Measurements from ENCODE around the gene TUBGCP6.

The TUBGCP6 gene

DNA sequence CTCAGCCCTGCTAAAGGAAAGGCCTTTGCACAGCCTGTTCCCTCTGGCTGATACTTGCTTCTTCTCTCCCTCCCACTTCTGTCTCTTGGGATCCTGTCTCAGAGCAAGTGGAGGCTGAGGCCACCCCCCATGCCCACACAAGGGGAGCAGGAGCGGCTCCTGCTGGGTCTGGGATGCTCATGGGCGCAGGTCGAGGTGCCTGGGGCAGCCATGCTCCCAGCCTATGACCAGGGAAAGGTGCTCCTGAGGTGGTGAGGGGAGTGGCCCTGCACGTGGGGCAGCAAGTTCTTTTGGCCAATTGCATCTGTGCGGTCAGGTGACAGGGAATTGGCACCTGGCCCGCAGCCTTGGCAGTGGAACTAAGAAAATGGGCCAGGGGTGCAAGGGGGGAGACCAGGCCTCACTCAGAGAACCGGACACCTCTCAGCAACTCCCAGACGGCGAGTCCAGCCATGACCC is 23.9 kb upstream of the TUBGCP6 start:
- no peak overlapping the region for H3K4me3 ChIP-seq (ENCODE audit: low read length)
- DNase-seq (ENCODE audit: low read depth, low spot score): no peak

DNA sequence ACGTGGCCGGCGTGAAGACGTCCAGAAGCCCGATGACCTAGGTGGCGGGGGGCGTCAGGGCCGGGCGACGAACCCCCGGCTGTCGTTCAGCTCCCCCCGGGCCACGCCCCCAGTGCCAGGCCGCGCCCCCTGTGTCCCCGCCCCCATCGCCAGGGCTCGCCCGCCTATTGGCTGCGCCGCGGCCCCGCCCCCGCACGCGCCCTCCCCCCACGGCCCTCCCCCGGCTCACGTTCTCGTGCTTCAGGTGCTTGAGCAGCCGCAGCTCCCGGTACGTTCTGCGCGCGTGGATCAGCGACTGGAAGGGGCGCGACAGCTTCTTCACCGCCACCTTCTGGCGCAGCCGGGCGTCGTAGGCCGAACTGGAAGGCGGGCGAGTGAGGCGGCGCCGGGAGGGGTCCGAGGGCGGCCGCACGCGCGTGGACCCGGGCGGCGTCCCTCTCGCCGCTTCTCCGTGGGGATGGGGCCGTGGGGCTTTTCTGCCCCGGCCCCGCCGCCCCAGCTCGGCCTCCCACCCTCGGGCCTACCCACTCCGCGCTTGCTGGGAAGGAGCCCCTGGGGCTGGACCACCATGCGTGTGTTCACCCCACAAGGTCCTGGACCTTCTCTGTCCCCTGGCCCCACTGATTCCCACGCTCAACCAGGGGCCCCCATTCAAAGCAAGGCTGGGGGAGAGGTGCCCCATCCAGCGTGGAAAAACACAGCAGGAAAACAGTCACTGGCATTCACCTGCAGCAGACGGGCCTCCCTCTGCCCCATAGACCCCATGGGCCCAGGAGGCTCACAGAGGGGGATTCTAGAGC is 23.0 kb upstream of the TUBGCP6 start:
- no peak for DNase-seq (ENCODE audit: low read depth, low spot score)
- no peak overlapping the region for H3K4me3 ChIP-seq (ENCODE audit: low read length)

DNA sequence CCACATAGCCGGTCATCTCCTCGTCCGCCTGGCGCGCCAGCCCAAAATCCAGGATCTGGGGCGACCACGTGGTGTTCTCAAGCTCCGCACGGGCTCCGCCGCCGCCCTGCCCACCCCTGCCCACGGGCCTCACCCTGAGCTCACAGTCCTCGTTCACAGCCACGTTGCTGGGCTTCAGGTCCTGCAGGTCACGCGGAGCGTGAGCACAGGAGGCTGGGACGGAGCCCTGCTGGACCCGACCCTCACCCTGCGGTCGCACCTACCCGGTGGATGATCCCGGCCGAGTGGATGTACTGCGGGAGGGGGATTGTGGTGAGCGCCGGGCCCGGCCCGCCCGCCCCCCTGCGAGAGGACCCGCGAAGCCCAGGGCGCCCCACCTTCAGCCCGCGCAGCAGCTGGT is 22.2 kb upstream of the TUBGCP6 start:
- no peak for DNase-seq (ENCODE audit: low read depth, low spot score)
- H3K4me3 ChIP-seq (ENCODE audit: low read length): no peak overlapping the region

DNA sequence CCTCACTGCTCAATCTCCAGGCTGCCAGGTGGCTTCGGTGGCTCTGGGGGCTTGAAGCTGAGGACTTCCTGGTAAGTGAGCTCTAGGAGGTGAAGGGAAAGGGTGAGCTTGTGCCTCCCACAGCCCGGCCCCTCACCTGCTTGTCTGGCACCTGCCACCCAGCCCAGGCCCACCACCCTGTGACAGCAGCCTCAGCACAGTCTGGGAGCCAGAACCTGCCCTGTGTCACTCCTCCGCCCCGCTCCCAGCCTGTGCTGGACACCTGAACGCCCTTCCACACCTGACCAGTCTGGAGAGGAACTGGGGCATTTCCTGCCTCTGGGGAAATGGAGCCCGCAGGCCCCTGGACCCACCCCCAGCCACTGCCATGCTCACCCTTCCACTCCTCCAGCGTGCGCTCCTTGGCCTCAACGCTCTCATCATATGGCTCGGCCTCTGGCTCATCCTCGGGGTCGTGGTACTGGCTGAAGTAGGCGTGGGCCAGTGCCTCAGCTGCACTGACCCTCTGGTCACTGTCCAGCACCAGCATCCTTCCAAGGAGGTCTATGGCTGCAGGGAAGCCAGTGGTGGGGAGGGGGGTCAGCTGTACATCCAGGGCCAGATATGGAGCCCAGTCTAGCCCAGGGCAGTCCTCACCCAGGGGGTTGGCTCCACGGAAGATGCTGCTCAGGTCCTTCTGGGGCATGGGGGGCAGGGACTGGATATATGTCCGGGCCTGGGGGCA is 20.3 kb upstream of the TUBGCP6 start:
- H3K4me3 ChIP-seq (ENCODE audit: low read length): no peak overlapping the region
- no peak for DNase-seq (ENCODE audit: low read depth, low spot score)

DNA sequence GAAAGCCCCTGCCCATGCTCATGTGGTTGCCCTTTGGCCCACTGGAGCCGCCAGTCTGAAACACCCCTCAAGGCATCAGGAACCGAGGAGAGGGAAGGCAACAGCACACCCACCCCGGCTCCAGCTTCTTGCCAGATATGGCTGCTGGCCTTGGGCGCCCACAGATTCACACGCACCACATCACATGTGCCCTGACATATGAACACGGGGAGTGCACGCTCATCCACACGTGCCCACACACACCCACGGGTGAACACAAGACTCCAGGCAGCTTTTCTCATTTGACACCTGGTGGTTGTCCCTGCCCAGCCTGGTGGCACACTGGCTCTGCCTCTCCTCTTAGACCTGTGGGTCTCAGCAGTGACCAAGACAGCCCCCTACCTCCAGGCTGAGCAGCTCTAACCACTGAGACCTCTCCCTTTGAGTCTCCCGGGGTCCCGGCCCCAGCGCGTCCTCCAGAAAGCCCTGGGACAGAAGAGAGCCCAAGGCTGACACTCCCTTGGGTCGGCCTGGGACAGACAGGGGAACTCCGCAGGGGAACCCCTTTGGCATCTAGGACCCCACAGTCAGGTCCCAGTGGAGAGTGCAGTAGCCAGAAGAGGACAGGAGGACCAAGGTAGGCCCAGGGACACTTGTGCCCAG is 19.4 kb upstream of the TUBGCP6 start:
- no peak for DNase-seq (ENCODE audit: low read depth, low spot score)
- H3K4me3 ChIP-seq (ENCODE audit: low read length): no peak overlapping the region

DNA sequence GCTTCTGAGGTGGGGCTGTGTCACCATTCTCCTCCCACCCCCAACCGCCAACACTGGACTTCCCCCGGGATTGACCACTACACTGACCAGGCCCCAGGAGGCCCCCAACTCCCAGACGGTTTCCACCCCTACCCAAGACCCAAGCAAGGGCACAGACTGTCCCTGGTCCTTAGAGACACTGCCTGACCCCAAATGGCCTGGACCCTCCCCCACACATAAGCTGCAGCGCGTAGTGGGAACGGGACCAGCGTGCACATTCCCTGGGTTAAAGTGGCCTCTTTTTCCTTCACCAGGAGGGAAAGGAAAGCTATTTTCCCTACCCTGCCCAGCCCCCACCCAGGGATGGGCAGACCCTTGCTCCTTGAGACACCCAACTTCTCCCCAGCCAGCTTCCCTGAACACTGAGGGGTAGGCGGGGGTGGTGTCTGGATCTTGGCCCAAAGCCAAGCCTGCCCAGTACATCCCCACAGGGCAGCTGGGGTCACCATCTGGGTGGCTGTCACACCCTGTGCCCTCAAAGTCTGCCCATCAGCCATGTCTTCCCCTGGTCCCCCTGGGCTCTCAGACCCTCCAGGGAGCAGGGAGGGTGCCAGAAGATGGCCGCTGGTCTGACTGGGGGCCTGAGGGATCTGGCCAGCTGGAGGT is 18.3 kb upstream of the TUBGCP6 start:
- no peak overlapping the region for H3K4me3 ChIP-seq (ENCODE audit: low read length)
- no peak for DNase-seq (ENCODE audit: low read depth, low spot score)

DNA sequence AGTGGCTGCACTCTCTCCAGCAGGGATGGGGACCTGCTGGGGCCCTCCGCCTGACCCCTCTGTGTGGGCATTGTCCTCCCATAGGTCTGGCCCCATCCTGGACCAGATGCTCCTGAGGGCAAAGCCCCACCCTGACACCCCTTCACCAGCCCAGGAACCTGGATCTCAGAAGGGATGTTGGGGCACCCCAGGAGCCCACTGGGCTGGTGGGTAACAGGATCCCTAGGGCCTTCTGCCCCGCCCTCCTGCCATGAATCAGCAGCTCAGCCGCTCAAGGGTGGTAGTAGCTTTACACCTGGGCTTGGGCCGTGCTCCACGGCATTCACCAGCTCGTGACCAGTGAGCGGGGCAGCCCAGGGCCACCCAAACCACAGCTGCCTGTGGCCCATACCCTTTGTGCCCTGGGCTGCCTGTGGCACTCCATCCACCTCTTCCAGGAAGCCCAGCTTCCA is 17.7 kb upstream of the TUBGCP6 start:
- no peak overlapping the region for H3K4me3 ChIP-seq (ENCODE audit: low read length)
- DNase-seq (ENCODE audit: low read depth, low spot score): no peak

DNA sequence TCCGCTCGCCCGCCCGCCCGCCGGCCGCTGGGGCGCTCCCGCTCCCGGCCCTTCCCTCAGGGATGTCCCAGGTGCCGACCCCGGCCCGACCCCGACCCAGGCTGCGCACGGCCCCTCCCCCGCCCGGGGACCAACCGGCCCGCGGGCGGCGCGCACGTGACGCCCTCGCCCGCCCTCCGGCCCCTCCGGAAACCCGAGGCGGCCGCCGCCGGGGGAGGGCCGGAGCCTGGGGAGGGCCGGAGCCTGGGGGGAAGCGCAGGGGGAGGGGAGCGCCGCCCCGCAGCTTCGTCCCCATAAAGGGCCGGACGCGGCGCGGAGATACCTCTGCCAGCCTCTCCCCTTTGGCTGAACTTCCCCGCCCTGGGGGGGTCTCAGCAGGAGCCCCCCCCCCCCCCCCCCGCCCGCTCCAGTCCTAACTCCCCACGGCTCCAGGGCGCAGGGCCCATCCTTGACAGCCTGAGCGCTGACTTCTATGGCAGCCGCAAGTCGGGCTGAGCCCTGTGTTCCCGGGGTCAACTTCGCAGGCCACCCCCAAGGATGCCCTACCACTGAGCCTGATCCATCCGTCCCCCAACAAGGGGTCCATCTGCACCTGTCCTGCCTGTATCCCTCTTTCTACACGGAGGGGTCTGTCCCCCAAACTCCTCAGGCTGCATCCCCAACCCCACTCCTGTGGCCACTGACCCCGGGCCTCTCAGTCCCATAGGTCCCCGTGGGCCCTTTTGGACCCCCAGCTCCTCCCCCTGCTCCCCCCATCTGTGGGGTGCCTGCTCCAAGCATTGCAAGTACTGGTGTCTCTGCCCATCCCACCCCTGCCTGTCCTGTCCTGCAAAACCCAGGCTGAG is 17.0 kb upstream of the TUBGCP6 start, which contains the start of gene MAPK12:
Gene MAPK12 (minus strand): TSS at position 69 of the 845 bp plus-strand sequence. CDS start 174 bp downstream, outside the sequence.
- no peak for DNase-seq (ENCODE audit: low read depth, low spot score)
- H3K4me3 ChIP-seq (ENCODE audit: low read length): peak within 1 kb of the TSS; percentile 47

DNA sequence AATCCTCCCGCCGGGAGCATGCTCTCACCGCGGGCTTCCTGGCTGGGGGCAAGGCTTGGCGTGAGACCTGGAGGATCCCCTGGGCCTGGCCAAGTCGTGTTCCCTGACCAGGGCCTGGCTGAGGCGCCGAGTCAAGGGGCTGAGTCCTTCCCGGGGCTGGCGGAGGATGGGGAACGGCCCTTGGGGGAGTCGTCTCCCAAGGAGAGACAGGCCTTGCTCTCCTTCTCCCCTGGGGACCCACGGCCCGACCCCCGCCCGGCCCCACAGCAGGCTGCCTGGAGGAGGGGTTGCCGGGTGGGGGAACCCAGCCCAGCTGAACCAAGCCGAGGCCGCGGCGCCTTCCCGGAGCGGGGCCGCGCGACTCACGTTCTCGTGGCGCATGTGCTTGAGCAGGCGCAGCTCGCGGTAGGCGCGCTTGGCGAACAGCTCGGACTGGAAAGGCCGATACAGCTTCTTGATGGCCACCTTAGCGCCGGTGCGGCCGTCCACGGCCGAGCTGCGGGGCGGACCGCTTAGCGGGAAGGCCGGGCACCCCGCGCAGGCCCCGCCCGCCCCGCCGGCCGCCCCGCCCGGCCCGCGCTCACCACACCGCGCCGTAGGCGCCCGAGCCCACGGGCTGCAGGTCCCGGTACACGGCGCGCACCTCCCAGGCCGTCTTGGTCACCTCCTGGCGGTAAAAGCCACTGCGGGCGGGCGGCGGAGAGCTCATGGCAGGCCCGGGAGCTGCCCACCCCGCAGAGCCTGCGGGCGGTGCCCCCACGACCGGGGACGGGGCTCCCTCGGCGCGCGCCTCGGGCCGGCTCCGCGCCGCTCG is 16.2 kb upstream of the TUBGCP6 start:
- DNase-seq (ENCODE audit: low read depth, low spot score): no peak
- peak overlapping the region; percentile 47 for H3K4me3 ChIP-seq (ENCODE audit: low read length)

DNA sequence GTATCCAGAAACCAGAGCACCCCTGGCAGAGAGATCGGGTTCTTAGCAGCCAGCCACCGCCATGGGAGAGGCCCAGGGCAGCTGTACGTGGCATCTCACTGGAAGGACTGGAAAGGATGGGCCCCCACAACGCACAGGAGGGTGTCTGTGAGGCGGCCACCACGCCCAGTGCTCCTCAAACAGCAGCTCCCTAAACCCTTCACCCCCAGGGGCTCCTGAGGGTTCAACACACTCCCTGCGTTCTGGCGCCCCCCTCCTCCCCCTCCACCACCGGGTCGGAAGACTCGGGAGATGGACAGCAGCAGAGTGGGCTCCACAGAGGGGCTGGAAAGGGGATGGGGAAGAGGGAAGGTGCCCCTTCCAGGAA is 15.6 kb upstream of the TUBGCP6 start:
- DNase-seq (ENCODE audit: low read depth, low spot score): no peak
- peak overlapping the region; percentile 47 for H3K4me3 ChIP-seq (ENCODE audit: low read length)

DNA sequence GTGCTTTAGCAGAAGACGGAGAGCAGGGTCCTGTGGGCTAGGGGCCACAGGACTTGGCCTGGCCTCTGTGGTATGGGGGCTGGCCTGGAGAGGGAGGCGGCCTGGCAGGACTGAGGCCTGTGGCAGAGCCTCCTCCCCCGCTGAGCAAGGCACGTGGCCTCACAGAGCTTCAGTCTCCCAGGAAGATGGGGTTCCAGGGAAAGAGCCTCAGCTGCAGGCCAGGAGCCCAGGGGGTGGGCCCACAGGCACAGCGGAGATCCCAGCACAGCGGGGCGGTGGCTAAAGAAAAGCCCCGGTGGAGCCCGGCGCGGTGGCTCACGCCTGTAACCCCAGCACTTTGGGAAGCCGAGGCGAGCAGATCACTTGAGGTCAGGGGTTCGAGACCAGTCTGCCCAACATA is 14.5 kb upstream of the TUBGCP6 start:
- no peak overlapping the region for H3K4me3 ChIP-seq (ENCODE audit: low read length)
- DNase-seq (ENCODE audit: low read depth, low spot score): no peak

DNA sequence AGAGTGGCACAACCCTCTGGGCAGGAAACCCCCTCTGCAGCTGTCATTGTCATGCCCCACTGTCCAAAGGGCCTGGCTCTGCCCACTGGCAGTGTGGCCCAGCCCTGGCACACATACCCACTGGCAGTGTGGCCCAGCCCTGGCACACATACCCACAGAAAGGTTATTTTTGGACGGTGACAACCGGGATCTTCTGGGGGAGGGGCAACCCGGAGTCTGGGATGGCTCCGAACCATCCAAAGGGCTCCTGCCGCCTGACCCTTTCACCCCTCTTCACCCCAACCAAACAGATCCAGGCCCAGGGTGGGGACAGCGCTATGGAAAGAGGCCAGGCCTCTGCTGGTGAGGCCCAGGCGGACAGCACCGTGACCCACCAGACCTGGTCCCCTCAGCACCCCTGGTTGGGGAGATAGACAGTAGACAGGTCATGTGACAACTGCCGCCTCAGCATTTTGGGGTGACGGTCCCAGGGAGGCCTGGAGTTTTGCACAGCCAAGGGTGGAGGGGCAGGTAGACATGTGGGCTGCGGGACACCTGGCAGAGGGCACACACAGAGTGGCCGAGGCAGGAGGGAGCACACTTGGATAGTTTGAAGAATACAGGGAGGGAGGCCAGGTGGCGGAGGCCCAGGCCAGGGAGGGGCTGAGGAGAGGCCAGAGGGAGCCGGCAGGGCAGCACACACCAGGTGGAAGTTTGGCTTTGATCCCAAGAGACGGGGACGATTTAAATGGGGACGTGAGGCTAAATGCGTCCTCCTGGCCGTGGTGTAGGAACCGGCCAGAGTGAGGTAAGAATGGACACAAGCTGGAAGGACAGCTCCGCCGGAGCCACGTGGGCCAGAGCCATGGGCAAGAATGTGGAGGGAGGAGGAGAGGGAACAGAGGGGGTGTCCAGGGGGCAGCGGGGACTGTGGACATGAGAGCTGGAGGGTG is 13.8 kb upstream of the TUBGCP6 start:
- no peak overlapping the region for H3K4me3 ChIP-seq (ENCODE audit: low read length)
- no peak for DNase-seq (ENCODE audit: low read depth, low spot score)

DNA sequence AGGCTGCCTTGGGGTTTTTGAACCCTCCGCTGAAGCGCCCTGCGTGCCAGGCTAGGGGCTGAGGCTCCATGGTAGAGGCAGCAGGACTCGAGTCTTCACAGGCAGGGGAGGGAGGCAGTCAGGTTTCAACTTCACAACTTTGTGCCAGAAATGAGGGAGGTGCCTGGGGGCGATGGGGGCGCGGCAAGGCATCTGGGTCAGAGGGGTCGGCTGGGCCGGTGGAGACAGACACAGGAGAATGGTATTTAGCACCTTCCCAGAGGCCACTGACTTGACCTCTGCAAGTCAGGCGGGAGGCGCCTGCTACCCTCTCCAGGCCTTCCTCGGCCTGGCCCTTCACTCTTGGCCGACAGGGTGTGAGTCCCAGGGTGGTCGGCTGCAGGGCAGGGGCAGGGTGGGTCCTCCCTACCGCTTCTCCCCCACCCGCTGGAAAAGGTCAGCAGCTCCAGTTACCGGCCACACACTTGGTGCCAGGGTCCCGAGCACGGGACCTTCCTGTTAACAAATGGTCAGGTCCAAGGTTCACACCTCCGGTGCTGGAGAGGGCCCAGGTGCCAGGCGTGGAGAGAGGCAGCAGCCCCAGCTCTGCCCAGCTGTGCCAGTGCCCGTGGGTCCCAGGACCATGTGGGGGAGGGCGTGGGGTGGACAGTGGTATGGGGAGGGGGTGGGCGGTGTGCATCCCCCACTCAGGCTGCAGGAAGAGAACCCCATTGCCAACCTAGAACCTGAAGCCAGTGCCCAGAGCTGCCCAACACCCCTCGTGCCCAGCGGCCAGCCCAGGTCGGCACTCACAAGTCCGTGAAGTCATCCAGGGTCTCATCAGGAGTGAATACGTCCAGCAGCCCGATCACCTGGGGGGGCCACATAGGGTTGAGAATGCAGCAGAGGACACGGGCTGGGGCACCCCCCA is 12.9 kb upstream of the TUBGCP6 start:
- no peak overlapping the region for H3K4me3 ChIP-seq (ENCODE audit: low read length)
- no peak for DNase-seq (ENCODE audit: low read depth, low spot score)

DNA sequence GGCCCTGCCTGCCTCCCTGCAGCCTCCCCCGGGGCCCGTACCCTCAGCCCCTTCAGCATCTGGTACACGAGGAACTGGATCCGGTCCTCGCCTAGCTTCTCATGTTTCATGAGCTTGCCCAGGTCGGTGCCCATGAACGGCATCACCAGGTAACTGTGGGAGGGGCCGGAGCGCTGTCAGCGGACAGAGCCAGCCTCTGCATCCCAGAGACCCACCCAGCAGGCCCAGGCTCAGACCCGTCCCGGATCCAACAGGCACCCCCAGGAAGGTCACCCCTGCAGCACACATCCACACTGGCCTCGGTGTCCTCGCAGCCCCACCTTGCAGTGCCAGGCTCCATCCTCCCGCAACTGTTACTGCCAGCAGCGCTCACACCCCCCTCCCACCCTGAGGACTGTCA is 12.2 kb upstream of the TUBGCP6 start:
- no peak for DNase-seq (ENCODE audit: low read depth, low spot score)
- H3K4me3 ChIP-seq (ENCODE audit: low read length): no peak overlapping the region

DNA sequence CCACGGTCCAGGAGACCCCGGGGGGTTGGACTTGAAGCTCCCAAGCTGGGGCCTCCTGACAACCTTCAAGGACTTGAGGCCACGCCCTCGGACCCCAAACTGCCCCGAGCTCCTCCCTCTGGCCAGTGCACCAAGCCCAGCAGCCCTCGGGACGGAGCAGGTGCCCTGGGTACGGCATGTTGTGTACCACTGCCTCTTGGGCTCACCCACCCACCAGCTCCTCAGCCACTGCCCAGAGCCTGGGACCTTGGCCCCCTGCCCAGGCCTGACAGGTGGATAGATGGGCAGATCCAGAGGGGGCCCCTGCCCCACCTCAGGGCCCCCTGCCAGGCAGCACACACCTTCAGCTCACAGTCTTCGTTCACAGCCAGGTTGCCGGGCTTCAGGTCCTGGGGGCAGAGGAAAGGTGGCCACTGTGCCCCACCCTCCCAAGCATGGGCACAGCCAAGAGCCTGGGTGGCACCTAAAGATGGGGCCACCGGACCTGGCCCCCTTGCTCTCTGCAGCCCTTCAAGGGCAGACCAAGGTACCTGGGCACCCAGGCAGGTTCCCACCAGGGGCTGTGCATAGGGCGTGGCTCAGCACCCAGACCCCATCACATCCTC is 11.5 kb upstream of the TUBGCP6 start:
- DNase-seq (ENCODE audit: low read depth, low spot score): no peak

DNA sequence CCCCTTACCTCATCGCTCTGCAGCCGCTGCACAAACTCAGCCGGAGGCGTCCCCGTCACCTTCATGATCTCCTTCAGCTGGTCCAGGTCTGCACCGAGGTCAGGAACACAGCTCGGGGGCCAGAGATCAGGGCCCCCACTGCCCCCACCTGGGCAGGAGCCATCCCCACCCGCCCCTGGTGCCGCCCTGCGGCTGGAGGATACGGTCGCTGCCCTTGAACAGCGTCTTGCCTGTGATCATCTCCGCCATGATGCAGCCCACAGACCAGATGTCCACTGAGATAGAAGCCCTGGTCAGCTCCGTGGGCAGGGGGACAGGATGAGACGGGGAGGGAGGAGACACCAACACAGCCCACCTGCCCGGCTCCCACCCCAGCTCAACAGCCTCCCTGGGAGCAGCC is 10.8 kb upstream of the TUBGCP6 start:
- DNase-seq (ENCODE audit: low read depth, low spot score): no peak
- H3K4me3 ChIP-seq (ENCODE audit: low read length): no peak overlapping the region

More for the DNA sequence above, 11.5 kb upstream of the TUBGCP6 start:
- no peak overlapping the region for H3K4me3 ChIP-seq (ENCODE audit: low read length)
